ENCODE measurements around the gene ADCY4. TPM values are rescaled to one million over a fixed set of nuclear protein-coding genes. Genes with fewer than 3 reads are reported as not detected.
A peak's percentile ranks its signal among the peaks of the same experiment; 100 is the strongest.

The ADCY4 gene
- total and polyA plus RNA-seq, 2 of the 13 experiments (the other 11 are each of a cell fraction or from before 2014, with no cell fraction given) = 0.03 TPM; not detected in 1

GRCh38 chr14:24307575-24308341 lies 27.1 kb downstream of the ADCY4 start, which contains the start of gene CIDEB (continued):
- TF ChIP-seq ZNF512B (CRISPR knock-in tag; IDR thresholded peaks at IDR 0.05; ENCODE audit: borderline replicate concordance) (no peak; the same call in 1 of the 2 replicates), MATR3 (CRISPR knock-in tag; IDR thresholded peaks at IDR 0.05) (no peak), ZNF510 (CRISPR knock-in tag; IDR thresholded peaks at IDR 0.05; ENCODE audit: low read depth) (peak; percentile 89; the same call in 1 of the 2 replicates), ZGPAT (CRISPR knock-in tag; IDR thresholded peaks at IDR 0.05) (peak; percentile 94), KDM6A (CRISPR knock-in tag; IDR thresholded peaks at IDR 0.05; ENCODE audit: low read depth) (peak; percentile 99), ZNF12 (CRISPR knock-in tag; IDR thresholded peaks at IDR 0.05) (peak; percentile 71; the same call in 1 of the 2 replicates), ZNF501 (CRISPR knock-in tag; IDR thresholded peaks at IDR 0.05) (peak; percentile 96), ZNF281 (CRISPR knock-in tag; IDR thresholded peaks at IDR 0.05; ENCODE audit: borderline replicate concordance) (no peak; the same call in 1 of the 2 replicates), MTA3 (CRISPR knock-in tag; IDR thresholded peaks at IDR 0.05) (no peak), ZNF333 (CRISPR knock-in tag; IDR thresholded peaks at IDR 0.05; ENCODE audit: borderline replicate concordance) (0 out of 2 replicates have a peak, but pooled peaks have one; percentile 66), ZNF24 (IDR thresholded peaks at IDR 0.05) (peak; percentile 29), ZNF557 (CRISPR knock-in tag; IDR thresholded peaks at IDR 0.05) (no peak), RNF219 (CRISPR knock-in tag; IDR thresholded peaks at IDR 0.05) (no peak), ZNF709 (CRISPR knock-in tag; IDR thresholded peaks at IDR 0.05) (peak; percentile 85; the same call in 1 of the 2 replicates), HCFC1 (IDR thresholded peaks at IDR 0.05; ENCODE audit: low read depth, low read length) (no peak; the same call in 1 of the 2 replicates), GATAD1 (CRISPR knock-in tag; IDR thresholded peaks at IDR 0.05) (peak; percentile 90), ZNF775 (CRISPR knock-in tag; IDR thresholded peaks at IDR 0.05; ENCODE audit: borderline replicate concordance) (peak; percentile 57; the same call in 1 of the 2 replicates), DMAP1 (CRISPR knock-in tag; IDR thresholded peaks at IDR 0.05) (peak; percentile 97), ZNF282 (IDR thresholded peaks at IDR 0.05; ENCODE audit: partially characterized antibody) (no peak)

Data from HepG2 (cell line).